ENCODE data around the gene GRPEL2. TPM values are rescaled to one million over a fixed set of nuclear protein-coding genes. Genes with fewer than 3 reads are reported as not detected.

The GRPEL2 gene
- total and polyA plus RNA-seq, 2 experiments from 2014 or later, result 20.2 to 62.2 TPM

GRCh38 chr5:149386166-149386565 is 40.9 kb downstream of the GRPEL2 start:
- no peaks in the 10 kb centered on the region for H3K36me3 Mint-ChIP-seq (ENCODE audit: low read depth)
- H4K20me1 ChIP-seq (replicated peaks; ENCODE audit: insufficient read depth), result no peaks in the 10 kb centered on the region
- H3K27ac ChIP-seq (ENCODE audit: low read depth), result no peak overlapping the region
- no peaks in the 10 kb centered on the region for H3K4me1 ChIP-seq (ENCODE audit: insufficient read depth)
- TF ChIP-seq REST (IDR thresholded peaks at IDR 0.05; ENCODE audit: unreplicated experiment) (no peak), EZH2phosphoT487 (IDR thresholded peaks at IDR 0.05; ENCODE audit: unreplicated experiment) (no peak), NANOG (IDR thresholded peaks at IDR 0.05; ENCODE audit: borderline replicate concordance) (no peak), EZH2 (IDR thresholded peaks at IDR 0.05; ENCODE audit: low read depth, unreplicated experiment) (no peak), ZNF114 (CRISPR knock-in tag; IDR thresholded peaks at IDR 0.05) (no peak), ZNF462 (CRISPR knock-in tag; IDR thresholded peaks at IDR 0.05) (no peak), STAT1 (IDR thresholded peaks at IDR 0.05; ENCODE audit: unreplicated experiment) (no peak), ZNF331 (CRISPR knock-in tag; IDR thresholded peaks at IDR 0.05; ENCODE audit: low read depth) (no peak), CREB1 (CRISPR knock-in tag; IDR thresholded peaks at IDR 0.05; ENCODE audit: low read depth) (no peak), CTCF (conservative IDR thresholded peaks at IDR 0.05; ENCODE audit: low read depth in 2 of 2) (no peak), POLR2AphosphoS5 (IDR thresholded peaks at IDR 0.05; ENCODE audit: low read depth) (no peak), ETS1 (IDR thresholded peaks at IDR 0.05) (no peak)
- H2AFZ ChIP-seq, result peak overlapping the region; percentile 78; the same call in 1 of the 2 replicates
- no peak overlapping the region for H3K4me3 ChIP-seq
- no peaks in the 10 kb centered on the region for H3K9me2 ChIP-seq (ENCODE audit: insufficient read depth)
- H3K9me3 Mint-ChIP-seq, result no peaks in the 10 kb centered on the region
- no peak overlapping the region for H3K4me3 Mint-ChIP-seq
- H3K27ac Mint-ChIP-seq, result peak overlapping the region; percentile 5; the same call in 1 of the 2 replicates
- ATAC-seq, result no peak
- H3K79me2 ChIP-seq (replicated peaks; ENCODE audit: insufficient read depth), result no peaks in the 10 kb centered on the region
- DNase-seq (ENCODE audit: low spot score), result no peak
- H3K27me3 Mint-ChIP-seq (ENCODE audit: insufficient read depth, low read depth, poor library complexity), result peaks cover 7% of the 10 kb centered on the region
- H3F3A ChIP-seq (replicated peaks; ENCODE audit: low read depth), result no peaks in the 10 kb centered on the region
- no peaks in the 10 kb centered on the region for H3K36me3 ChIP-seq (ENCODE audit: insufficient read depth)
- H3K4me2 ChIP-seq, result no peak overlapping the region
- no peaks in the 10 kb centered on the region for H3K27me3 ChIP-seq (ENCODE audit: insufficient read depth)
- peaks cover 9% of the 10 kb centered on the region for H3K4me1 Mint-ChIP-seq
